K562 (cell line): ENCODE results near the gene ARHGAP30. TPM values are rescaled to one million over a fixed set of nuclear protein-coding genes. Genes with fewer than 3 reads are reported as not detected.

Source experiments
- ATAC-seq: fragments of 200-7000 bp; cut with Tn5 transposase; 3 replicates; pipeline ENCODE4 v1.9.1; 2020; ENCODE audit warnings: moderate library complexity
- BruUV-seq: library from RNA; stranded (reverse); fragments of 400-500 nt; replicated peaks from 2 replicates; lab custom pipeline; 2021; lab: Mats Ljungman, UMichigan
- CTCF ChIA-PET: fragments of 300-600 bp; formaldehyde crosslinking; extraction: SDS; loops from one replicate; lab custom pipeline; 2021; ENCODE audit warnings: low intra/inter-chr PET ratio; lab: Yijun Ruan, JAX
- POLR2A ChIA-PET: fragments of 300-600, 350-650 bp; sonication (Branson Sonifier 250); formaldehyde crosslinking; extraction: SDS; loops from one replicate; lab custom pipeline; 2021; ENCODE audit warnings: antibody characterized with exemption, inconsistent platforms; lab: Yijun Ruan, JAX
- DNase-seq, 4 experiments: peaks; one replicate each; pipeline versions ENCODE4 v3.0.0 to v3.0.0-alpha.2; 2011 to 2018; ENCODE audit warnings: low spot score in 3 of 4, mixed read lengths in 3 of 4; ENCODE audit errors: extremely low read depth in 1 of 4
- FAIRE-seq: peaks from 2 replicates; lab custom pipeline; 2011; peaks lifted over from hg19 to GRCh38; lab: Jason Lieb, UNC
- H2AFZ ChIP-seq: 2 replicates; pipeline ENCODE4 v1.6.0; 2011; ENCODE audit warnings: low read depth, low read length, control low read depth, inconsistent platforms
- H3K27ac ChIP-seq: fragments of 200-600 bp; 3 replicates; pipeline ENCODE4 v1.8.0; 2011; ENCODE audit warnings: low read depth, mild to moderate bottlenecking, control low read depth, inconsistent platforms, low read length, moderate library complexity, mixed read lengths; ENCODE audit errors: extremely low read depth
- H3K27me3 ChIP-seq, 2 experiments: fragments of 300-600 bp in 1 of 2; 2 replicates in 1 of 2; 3 replicates in 1 of 2; pipeline versions ENCODE4 v1.6.0 to v1.8.0; 2011; ENCODE audit warnings: inconsistent platforms in 2 of 2, low read length in 2 of 2, mild to moderate bottlenecking in 1 of 2, mixed read lengths in 1 of 2, moderate library complexity in 1 of 2; ENCODE audit not compliant: control insufficient read depth in 2 of 2, insufficient read depth in 2 of 2
- H3K36me3 ChIP-seq: fragments of 300-600 bp; 3 replicates; pipeline ENCODE4 v1.8.0; 2011; ENCODE audit warnings: mild to moderate bottlenecking, low read length, inconsistent platforms; ENCODE audit not compliant: control insufficient read depth, insufficient read depth
- H3K4me1 ChIP-seq, 2 experiments: fragments of 200-600 bp in 1 of 2; replicated peaks in 1 of 2; 2 replicates in 1 of 2; 3 replicates in 1 of 2; pipeline versions ENCODE4 v1.5.1 to v1.8.0; 2011; ENCODE audit warnings: inconsistent platforms in 2 of 2, low read length in 2 of 2, mild to moderate bottlenecking in 1 of 2, mixed read lengths in 1 of 2, moderate library complexity in 1 of 2; ENCODE audit not compliant: control insufficient read depth in 2 of 2, insufficient read depth in 2 of 2
- H3K4me2 ChIP-seq: 2 replicates; pipeline ENCODE4 v1.6.1; 2011; ENCODE audit warnings: low read length, control low read depth, inconsistent platforms, mixed read lengths; ENCODE audit not compliant: insufficient read depth
- H3K4me3 ChIP-seq: fragments of 200-600 bp; sonication (generic), shearing (Covaris generic); 2 replicates; pipeline ENCODE4 v1.5.1; 2016; ENCODE audit warnings: control low read depth, inconsistent platforms
- H3K79me2 ChIP-seq: fragments of 200-600 bp; 3 replicates; pipeline ENCODE4 v1.8.0; 2011; ENCODE audit warnings: low read length, inconsistent platforms; ENCODE audit not compliant: control insufficient read depth, insufficient read depth
- H3K9ac ChIP-seq, 2 experiments: 2 replicates each; pipeline versions ENCODE4 v1.6.0 to v1.6.1; 2011; ENCODE audit warnings: low read depth in 2 of 2, low read length in 2 of 2, control low read depth in 1 of 2, inconsistent platforms in 1 of 2, mild to moderate bottlenecking in 1 of 2, mixed read lengths in 1 of 2; ENCODE audit not compliant: insufficient read depth in 1 of 2
- H3K9me1 ChIP-seq: one replicate; pipeline ENCODE4 v1.6.0; 2011; ENCODE audit warnings: inconsistent platforms, mild to moderate bottlenecking, low read length, moderate library complexity; ENCODE audit not compliant: control insufficient read depth, insufficient read depth
- H3K9me3 ChIP-seq: replicated peaks from 2 replicates; pipeline ENCODE4 v1.5.1; 2011; ENCODE audit warnings: low read depth, low read length, inconsistent platforms; ENCODE audit not compliant: control insufficient read depth, insufficient read depth
- H4K20me1 ChIP-seq: replicated peaks from 2 replicates; pipeline ENCODE4 v1.6.1; 2011; ENCODE audit warnings: low read length, inconsistent platforms, mixed read lengths; ENCODE audit not compliant: control insufficient read depth, insufficient read depth
- ARID3A ChIP-seq: IDR thresholded peaks from 2 replicates; pipeline ENCODE4 v1.6.1; 2012; ENCODE audit warnings: low read depth, low read length, improper control_type of control experiment, borderline replicate concordance
- ETV1 ChIP-seq: fragments of 450-650 bp; conservative IDR thresholded peaks from 2 replicates; pipeline ENCODE4 v1.6.1; 2016; ENCODE audit warnings: missing genetic modification characterization, control low read depth, low read depth, missing compliant biosample characterization
- HMGXB4 ChIP-seq: sonication (generic); formaldehyde crosslinking; IDR thresholded peaks from 2 replicates; pipeline ENCODE4 v1.8.1; 2023; ENCODE audit warnings: mild to moderate bottlenecking, missing genetic modification reagents
- IRF9 ChIP-seq: fragments of 450-650 bp; IDR thresholded peaks from 2 replicates; pipeline ENCODE4 v1.6.1; 2016; ENCODE audit warnings: missing biosample characterization, missing genetic modification characterization
- NEUROD1 ChIP-seq: fragments of 150-350 bp; IDR thresholded peaks from 2 replicates; pipeline ENCODE4 v1.6.1; 2014; ENCODE audit warnings: borderline replicate concordance, low read length, low read depth; ENCODE audit not compliant: partially characterized antibody
- NR2F6 ChIP-seq: fragments of 450-650 bp; formaldehyde crosslinking; IDR thresholded peaks from 2 replicates; pipeline ENCODE4 v1.4.0; 2020; ENCODE audit warnings: mild to moderate bottlenecking
- PHB2 ChIP-seq: fragments of 450-650 bp; IDR thresholded peaks from 2 replicates; pipeline ENCODE4 v1.6.1; 2017; ENCODE audit warnings: low read depth
- PRPF4 ChIP-seq: fragments of 200-400 bp; formaldehyde crosslinking; IDR thresholded peaks from one replicate; pipeline ENCODE4 v1.6.1; 2017; ENCODE audit warnings: low read length, low read depth, mild to moderate bottlenecking; ENCODE audit not compliant: insufficient read depth, poor library complexity, severe bottlenecking
- TOE1 ChIP-seq, 2 experiments: fragments of 450-650 bp in 1 of 2; sonication (generic) in 1 of 2; formaldehyde crosslinking in 1 of 2; IDR thresholded peaks; 2 replicates each; pipeline versions ENCODE4 v1.7.1 to v1.8.0; 2016 to 2022; ENCODE audit warnings: borderline replicate concordance in 2 of 2, mild to moderate bottlenecking in 2 of 2, antibody characterized with exemption in 1 of 2, inconsistent platforms in 1 of 2, low read depth in 1 of 2, missing genetic modification reagents in 1 of 2, moderate library complexity in 1 of 2
- ZKSCAN3 ChIP-seq: fragments of 250-450 bp; sonication (Bioruptor Pico); IDR thresholded peaks from 2 replicates; pipeline ENCODE4 v1.4.0; 2020
- WGBS: fragments of 100-300 bp; shearing (Covaris generic); methylation state at CpG from one replicate; pipeline ENCODE4 v1.1.6; 2016; ENCODE audit warnings: low coverage, mixed read lengths; ENCODE audit not compliant: insufficient coverage; ENCODE audit errors: missing lambda C conversion rate; 5-methylcytosine and 5-hydroxymethylcytosine counted together
- in situ Hi-C: fragments of 300-500 bp; cut with MboI; formaldehyde crosslinking; loops from 4 replicates; pipeline ENCODE4 v1.15.0; 2018; ENCODE audit warnings: inconsistent platforms, mixed read lengths
- intact Hi-C: fragments of 100-400 bp; cut with micrococcal nuclease; formaldehyde crosslinking; loops from 2 replicates; pipeline ENCODE4 v1.14.2; 2022
- polyA plus RNA-seq, 8 experiments: library from polyadenylated mRNA; depleted of rRNA in 4 of 8; stranded (reverse) in 5 of 8; unstranded in 3 of 8; fragments of >200 nt; fragmentation: Nextera tagmentation in 2 of 8; fragmentation: Illumina TruSeq in 1 of 8; extraction: Ambion mirVana in 2 of 8; extraction: Trizol in 1 of 8; gene quantifications; 2 replicates each; pipeline versions ENCODE4 v1.2.1 to v1.2.3, GENCODE V29; 2011 to 2014; ENCODE audit warnings: inconsistent platforms in 1 of 8, missing spikeins in 1 of 8
- total RNA-seq, 7 experiments: library from RNA; depleted of rRNA in 6 of 7; stranded (reverse); fragments of >200 nt in 6 of 7; fragmentation: Illumina TruSeq in 2 of 7; extraction: Trizol in 2 of 7; gene quantifications; 2 replicates each; pipeline versions ENCODE4 v1.2.1 to v1.2.3, GENCODE V29; 2011 to 2021; ENCODE audit warnings: low replicate concordance in 1 of 7

Gene ARHGAP30
- total and polyA plus RNA-seq, 9 of the 15 experiments (the other 6 are each of a cell fraction or from before 2014, with no cell fraction given), result 0.01 to 0.73 (median 0.12) TPM

DNA sequence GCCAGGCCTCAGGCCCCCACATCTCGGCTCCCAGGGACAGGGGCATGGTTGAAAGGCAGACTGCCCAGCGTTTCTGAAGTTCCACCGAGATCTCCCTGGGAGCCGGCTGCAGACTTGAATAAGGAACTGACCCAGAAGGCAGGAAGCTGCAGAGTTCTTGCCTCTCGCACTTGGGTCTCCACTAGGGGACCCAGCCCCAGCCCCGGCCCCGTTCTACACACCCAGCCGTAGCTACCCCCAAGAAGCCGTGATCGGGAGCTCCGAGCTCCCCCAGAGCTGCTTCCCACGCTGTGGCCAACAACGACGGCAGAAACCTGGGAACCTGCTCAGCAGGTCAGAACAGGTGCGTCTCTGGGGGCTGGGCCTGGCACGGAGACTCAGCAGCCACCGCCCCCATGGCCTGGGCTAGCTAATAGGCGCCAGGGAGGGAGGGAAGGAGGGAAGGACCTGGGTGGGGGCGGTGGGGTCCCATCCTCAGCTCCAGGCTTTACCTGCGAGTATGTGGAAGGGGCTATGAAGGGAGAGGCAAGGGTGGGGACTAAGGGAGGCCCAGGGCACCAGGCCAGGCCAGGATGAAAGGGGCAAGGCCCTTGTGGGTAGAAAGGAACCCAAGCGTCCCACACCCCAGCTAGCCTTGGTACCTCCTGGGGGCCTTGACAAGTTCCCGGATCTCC is 19.7 kb upstream of the ARHGAP30 start, which contains the start of gene NECTIN4:
Gene NECTIN4, minus strand, starts transcription at position 308 of the 674 bp plus-strand sequence. Its CDS starts 262 bp downstream, at position 46.
- Histone ChIP-seq H3K79me2 (no peaks in the 10 kb centered on the region), H3K36me3 (no peaks in the 10 kb centered on the region), H3K4me3 (no peak within 1 kb of the TSS), H3K9ac (no peak within 1 kb of the TSS; a peak in 1 of 4 replicates), H3K4me2 (no peak within 1 kb of the TSS), H3K4me1 (peaks cover under 1 to 5% of the 10 kb centered on the region in 2 experiments; a peak in 3 of 5 replicates), H3K9me1 (no peaks in the 10 kb centered on the region), H2AFZ (no peak within 1 kb of the TSS), H3K27ac (no peak within 1 kb of the TSS), H4K20me1 (no peaks in the 10 kb centered on the region), H3K27me3 (no peaks in the 10 kb centered on the region), H3K9me3 (0 out of 2 replicates have a peak, but pooled peaks cover 3% of the 10 kb centered on the region)
- ChIA-PET POLR2A (interaction anchor here (0.9 kb wide), 1 partner anchor 8 kb away, joined by 3 read pairs; the partner anchor contains the start of gene KLHDC9), CTCF (no interaction called here)
- in situ Hi-C loops (loop anchor here (25.0 kb wide), 1 partner anchor 252 kb away; no protein-coding TSS in a partner anchor), intact Hi-C loops (no loop called here)
- no peak for ATAC-seq
- FAIRE-seq, result no peak
- no TSS peak for BruUV-seq
- DNase-seq, result no peak
- TF ChIP-seq PHB2 (no peak), ZKSCAN3 (CRISPR knock-in tag) (no peak), ARID3A (no peak), NR2F6 (CRISPR knock-in tag) (no peak), IRF9 (tag) (no peak), PRPF4 (no peak), TOE1 (IDR thresholded peaks at IDR 0.05; ENCODE audit: borderline replicate concordance) (no peak), TOE1 (CRISPR knock-in tag; IDR thresholded peaks at IDR 0.05; ENCODE audit: borderline replicate concordance, low read depth) (no peak), HMGXB4 (CRISPR knock-in tag) (no peak), ETV1 (tag) (no peak), NEUROD1 (no peak)
- 40% methylated on average over 17 of the region's 22 CpGs for WGBS
